Stomach smooth muscle (tissue), 2 donors: ENCODE data around the gene SAMSN1.

ENCODE experiments used
- H3K27ac ChIP-seq: one replicate; pipeline ENCODE4 v1.7.0; 2013; ENCODE audit warnings: mild to moderate bottlenecking, low read length, inconsistent platforms
- H3K27me3 ChIP-seq, 2 donors: one replicate each; pipeline ENCODE4 v1.7.0; 2013; ENCODE audit warnings: low read length in 2 of 2; ENCODE audit not compliant: insufficient read depth in 2 of 2, control insufficient read depth in 1 of 2
- H3K36me3 ChIP-seq, 2 donors: one replicate each; pipeline ENCODE4 v1.7.0; 2013; ENCODE audit warnings: low read length in 2 of 2; ENCODE audit not compliant: control insufficient read depth in 2 of 2, insufficient read depth in 2 of 2
- H3K4me1 ChIP-seq: one replicate; pipeline ENCODE4 v1.7.0; 2013; ENCODE audit warnings: low read length; ENCODE audit not compliant: control insufficient read depth, insufficient read depth
- H3K4me3 ChIP-seq, 2 donors: one replicate each; pipeline ENCODE4 v1.7.0; 2013; ENCODE audit warnings: low read length in 2 of 2
- H3K9ac ChIP-seq, 2 donors: one replicate each; pipeline ENCODE4 v1.7.0; 2013; ENCODE audit warnings: low read length in 2 of 2, mild to moderate bottlenecking in 1 of 2
- H3K9me3 ChIP-seq, 2 donors: one replicate each; pipeline ENCODE4 v1.7.0; 2013; ENCODE audit warnings: low read length in 2 of 2; ENCODE audit not compliant: control insufficient read depth in 2 of 2
- donor health status: healthy.
- donor health status: Pancreatic carcinoma.

Gene SAMSN1

GRCh38 chr21:14566894-14567293 is 20.8 kb upstream of the SAMSN1 start:
- Histone ChIP-seq H3K27ac (no peak overlapping the region), H3K4me3 (no peak overlapping the region), H3K9me3 (no peaks in the 10 kb centered on the region), H3K9ac (no peak overlapping the region), H3K27me3 (no peaks in the 10 kb centered on the region), H3K4me1 (no peaks in the 10 kb centered on the region), H3K36me3 (no peaks in the 10 kb centered on the region)

DNA sequence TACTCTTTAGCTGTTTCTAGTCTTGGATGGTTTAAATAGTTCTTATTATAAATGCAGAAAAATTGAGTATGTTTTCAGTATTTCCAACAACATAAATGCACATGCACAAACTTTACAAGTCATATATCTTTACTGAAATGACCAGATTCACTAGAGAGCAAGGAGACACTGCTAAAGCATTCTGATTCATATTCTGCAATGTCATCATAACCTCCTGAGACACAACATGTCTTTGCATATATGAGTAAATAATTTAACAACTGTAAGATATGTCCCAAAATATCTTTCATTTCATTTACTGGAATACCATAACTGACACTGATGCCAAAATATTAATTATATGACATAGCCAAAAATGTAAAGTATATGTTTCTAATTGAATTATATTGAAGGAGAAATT is 16.8 kb upstream of the SAMSN1 start:
- Histone ChIP-seq H3K4me1 (no peaks in the 10 kb centered on the region), H3K27ac (no peak overlapping the region), H3K9me3 (no peaks in the 10 kb centered on the region), H3K4me3 (no peak overlapping the region), H3K27me3 (no peaks in the 10 kb centered on the region), H3K36me3 (no peaks in the 10 kb centered on the region), H3K9ac (no peak overlapping the region)

DNA sequence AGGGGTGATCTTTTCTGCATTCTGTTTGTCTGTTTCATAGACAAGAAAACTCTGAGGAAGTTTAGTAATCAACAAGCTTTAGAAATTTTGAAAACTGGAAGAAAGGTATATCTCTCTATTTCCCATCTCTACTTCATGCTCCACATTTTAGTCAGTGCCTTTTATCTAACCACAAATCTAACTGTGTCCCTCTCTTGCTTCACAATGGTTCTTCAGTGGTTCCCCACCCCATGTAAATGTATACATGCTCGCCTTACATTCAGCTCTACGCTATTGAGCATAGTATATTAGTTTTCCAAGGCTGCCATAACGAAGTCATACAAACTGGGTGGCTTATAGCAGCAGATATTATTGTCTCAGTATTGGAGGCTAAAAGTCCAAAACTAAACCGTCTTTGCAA is 14.4 kb upstream of the SAMSN1 start:
- H3K27me3 ChIP-seq: no peaks in the 10 kb centered on the region
- no peaks in the 10 kb centered on the region for H3K9me3 ChIP-seq
- H3K27ac ChIP-seq: no peak overlapping the region
- H3K36me3 ChIP-seq: no peaks in the 10 kb centered on the region
- no peak overlapping the region for H3K4me3 ChIP-seq
- no peak overlapping the region for H3K9ac ChIP-seq
- no peaks in the 10 kb centered on the region for H3K4me1 ChIP-seq

GRCh38 chr21:14560139-14560538 is 14.0 kb upstream of the SAMSN1 start:
- no peak overlapping the region for H3K9ac ChIP-seq
- H3K36me3 ChIP-seq: no peaks in the 10 kb centered on the region
- no peaks in the 10 kb centered on the region for H3K9me3 ChIP-seq
- H3K4me3 ChIP-seq: no peak overlapping the region
- H3K27me3 ChIP-seq: no peaks in the 10 kb centered on the region
- H3K4me1 ChIP-seq: no peaks in the 10 kb centered on the region
- H3K27ac ChIP-seq: no peak overlapping the region

- no peak overlapping the region for H3K9ac ChIP-seq
- H3K9me3 ChIP-seq: no peaks in the 10 kb centered on the region
- H3K27ac ChIP-seq: no peak overlapping the region
- no peaks in the 10 kb centered on the region for H3K36me3 ChIP-seq
- no peaks in the 10 kb centered on the region for H3K4me1 ChIP-seq
- H3K4me3 ChIP-seq: no peak overlapping the region
- no peaks in the 10 kb centered on the region for H3K27me3 ChIP-seq
Observed at GRCh38 chr21:14559102-14559501, 13.0 kb upstream of the SAMSN1 start.

DNA sequence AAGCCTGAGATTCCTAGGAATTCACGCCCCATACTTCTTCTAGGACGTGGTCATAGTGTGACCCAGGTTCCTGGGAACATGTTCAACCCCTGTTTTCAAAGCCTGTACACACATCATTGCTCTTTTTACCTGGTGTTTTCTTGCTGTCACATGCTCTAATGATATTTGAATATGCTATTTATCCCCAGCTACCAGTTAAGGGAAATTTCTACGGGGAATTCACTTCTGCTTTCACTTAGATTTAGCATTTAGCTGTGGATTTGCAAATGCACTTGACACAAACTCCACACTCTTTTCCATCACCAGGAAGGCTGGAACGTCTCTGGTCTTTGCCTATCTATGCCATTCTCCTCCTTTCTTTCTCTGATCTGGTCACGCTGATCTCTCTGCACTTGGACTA is 11.3 kb upstream of the SAMSN1 start:
- Histone ChIP-seq H3K27ac (no peak overlapping the region), H3K36me3 (no peaks in the 10 kb centered on the region), H3K9me3 (no peaks in the 10 kb centered on the region), H3K27me3 (no peaks in the 10 kb centered on the region), H3K4me1 (no peaks in the 10 kb centered on the region), H3K4me3 (no peak overlapping the region), H3K9ac (no peak overlapping the region)

GRCh38 chr21:14554948-14555347 is 8.8 kb upstream of the SAMSN1 start:
- H3K4me1 ChIP-seq: no peaks in the 10 kb centered on the region
- H3K27ac ChIP-seq: no peak overlapping the region
- H3K36me3 ChIP-seq: no peaks in the 10 kb centered on the region
- no peaks in the 10 kb centered on the region for H3K9me3 ChIP-seq
- H3K9ac ChIP-seq: no peak overlapping the region
- no peak overlapping the region for H3K4me3 ChIP-seq
- H3K27me3 ChIP-seq: no peaks in the 10 kb centered on the region

- no peak overlapping the region for H3K27ac ChIP-seq
Observed at GRCh38 chr21:14553422-14553821, 7.3 kb upstream of the SAMSN1 start.

GRCh38 chr21:14551741-14552140 is 5.6 kb upstream of the SAMSN1 start:
- H3K27me3 ChIP-seq: no peaks in the 10 kb centered on the region
- no peaks in the 10 kb centered on the region for H3K9me3 ChIP-seq
- no peak overlapping the region for H3K4me3 ChIP-seq
- H3K4me1 ChIP-seq: no peaks in the 10 kb centered on the region
- no peak overlapping the region for H3K27ac ChIP-seq
- no peaks in the 10 kb centered on the region for H3K36me3 ChIP-seq
- H3K9ac ChIP-seq: no peak overlapping the region

More at GRCh38 chr21:14553422-14553821, 7.3 kb upstream of the SAMSN1 start:
- no peak overlapping the region for H3K4me3 ChIP-seq
- no peaks in the 10 kb centered on the region for H3K36me3 ChIP-seq
- no peaks in the 10 kb centered on the region for H3K4me1 ChIP-seq
- no peaks in the 10 kb centered on the region for H3K27me3 ChIP-seq
- H3K9me3 ChIP-seq: no peaks in the 10 kb centered on the region
- H3K9ac ChIP-seq: no peak overlapping the region

DNA sequence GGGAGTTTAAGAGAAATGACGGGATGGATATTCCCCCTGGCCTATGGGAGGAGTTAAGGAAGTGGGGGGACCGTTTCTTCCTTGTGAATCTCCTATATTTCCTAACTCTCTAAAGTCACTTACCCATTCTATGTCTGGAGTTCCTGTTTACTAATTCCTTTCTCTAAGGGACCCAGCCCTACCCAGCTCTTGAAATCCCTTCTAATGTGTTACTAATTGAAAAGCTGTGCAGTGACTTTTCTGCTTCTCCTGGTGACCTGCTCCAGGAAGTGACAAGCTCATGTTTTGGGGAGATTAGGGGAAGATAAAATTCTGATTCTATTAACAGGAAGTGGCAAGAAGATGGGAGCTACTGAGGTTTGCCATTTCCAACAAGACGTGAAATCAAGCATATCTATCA is 4.0 kb upstream of the SAMSN1 start:
- Histone ChIP-seq H3K27ac (no peak overlapping the region), H3K36me3 (no peaks in the 10 kb centered on the region), H3K4me3 (no peak overlapping the region), H3K4me1 (no peaks in the 10 kb centered on the region), H3K27me3 (no peaks in the 10 kb centered on the region), H3K9me3 (no peaks in the 10 kb centered on the region), H3K9ac (no peak overlapping the region)

GRCh38 chr21:14548779-14549178 is 2.7 kb upstream of the SAMSN1 start:
- no peaks in the 10 kb centered on the region for H3K9me3 ChIP-seq
- H3K27ac ChIP-seq: no peak overlapping the region
- H3K4me3 ChIP-seq: no peak overlapping the region
- no peak overlapping the region for H3K9ac ChIP-seq
- H3K27me3 ChIP-seq: no peaks in the 10 kb centered on the region
- H3K36me3 ChIP-seq: no peaks in the 10 kb centered on the region
- H3K4me1 ChIP-seq: no peaks in the 10 kb centered on the region
